A673 (cell line): ENCODE data around the gene NEURL1. TPM values are rescaled to one million over a fixed set of nuclear protein-coding genes. Genes with fewer than 3 reads are reported as not detected.

ENCODE experiments used
- BruUV-seq: library from RNA; stranded (reverse); fragments of 400-500 nt; replicated peaks from 2 replicates; lab custom pipeline; 2021; lab: Mats Ljungman, UMichigan
- CTCF ChIA-PET: fragments of 300-600 bp; sonication (Branson Sonifier 250); formaldehyde crosslinking; loops from one replicate; lab custom pipeline; 2022; ENCODE audit warnings: antibody characterized with exemption; lab: Charles Lee
- POLR2A ChIA-PET: fragments of 300-600 bp; sonication (Branson Sonifier 250); formaldehyde crosslinking; loops from one replicate; lab custom pipeline; 2022; ENCODE audit warnings: antibody characterized with exemption; ENCODE audit not compliant: low non-redundant PET; lab: Charles Lee
- DNase-seq: peaks from one replicate; pipeline ENCODE4 v3.0.0-alpha.2; 2015; ENCODE audit warnings: low spot score
- H3K27ac ChIP-seq: fragments of 200-600 bp; sonication (generic); 2 replicates; pipeline ENCODE4 v1.5.1; 2016; ENCODE audit warnings: mixed run types, low read depth, mild to moderate bottlenecking, mixed read lengths, antibody characterized with exemption, low read length; ENCODE audit not compliant: poor library complexity, severe bottlenecking
- H3K27me3 ChIP-seq: fragments of 200-600 bp; sonication (generic); replicated peaks from 2 replicates; pipeline ENCODE4 v1.6.1; 2017; ENCODE audit warnings: mixed run types, low read depth, mild to moderate bottlenecking, mixed read lengths, antibody characterized with exemption, low read length; ENCODE audit not compliant: insufficient read depth, poor library complexity
- H3K36me3 ChIP-seq: fragments of 200-600 bp; sonication (generic); 2 replicates; pipeline ENCODE4 v1.6.1; 2016; ENCODE audit warnings: mixed run types, mild to moderate bottlenecking, mixed read lengths, antibody characterized with exemption, low read length; ENCODE audit not compliant: insufficient read depth, poor library complexity, severe bottlenecking
- H3K4me1 ChIP-seq: fragments of 200-600 bp; sonication (generic); 2 replicates; pipeline ENCODE4 v1.6.1; 2017; ENCODE audit warnings: mixed run types, mild to moderate bottlenecking, mixed read lengths, antibody characterized with exemption, low read length; ENCODE audit not compliant: insufficient read depth, poor library complexity, severe bottlenecking
- H3K4me3 ChIP-seq: fragments of 200-600 bp; sonication (generic); 2 replicates; pipeline ENCODE4 v1.5.1; 2016; ENCODE audit warnings: low read depth, mixed run types, mild to moderate bottlenecking, mixed read lengths, low read length; ENCODE audit not compliant: poor library complexity, severe bottlenecking
- H3K9me3 ChIP-seq: fragments of 200-600 bp; sonication (generic); 2 replicates; pipeline ENCODE4 v1.6.1; 2016; ENCODE audit warnings: mixed run types, low read depth, mild to moderate bottlenecking, mixed read lengths, antibody characterized with exemption, low read length; ENCODE audit not compliant: poor library complexity, severe bottlenecking
- EZH2 ChIP-seq: fragments of 200-600 bp; sonication (generic); IDR thresholded peaks from 2 replicates; pipeline ENCODE4 v1.6.1; 2017; ENCODE audit warnings: borderline replicate concordance, low read depth, mild to moderate bottlenecking, mixed read lengths, antibody characterized with exemption, low read length; ENCODE audit not compliant: poor library complexity, severe bottlenecking
- intact Hi-C: fragments of 100-400 bp; cut with micrococcal nuclease; formaldehyde crosslinking; loops from one replicate; pipeline ENCODE4 v1.10.0; 2022; ENCODE audit not compliant: unreplicated experiment
- total RNA-seq: library from RNA; stranded (reverse); gene quantifications from 2 replicates; pipeline ENCODE4 v1.2.3, GENCODE V29; 2021
- TF ChIP-seq, protein P1 (sequence below): fragments of 300-800, 200-600 bp; sonication (generic); conservative IDR thresholded peaks from 2 replicates; pipeline ENCODE4 v1.5.1; 2017; ENCODE audit warnings: low read depth, mild to moderate bottlenecking, antibody characterized with exemption, low read length, moderate library complexity, mixed read lengths

NEURL1 gene
- total RNA-seq, 1 experiment from 2014 or later, result 0.52 TPM

DNA sequence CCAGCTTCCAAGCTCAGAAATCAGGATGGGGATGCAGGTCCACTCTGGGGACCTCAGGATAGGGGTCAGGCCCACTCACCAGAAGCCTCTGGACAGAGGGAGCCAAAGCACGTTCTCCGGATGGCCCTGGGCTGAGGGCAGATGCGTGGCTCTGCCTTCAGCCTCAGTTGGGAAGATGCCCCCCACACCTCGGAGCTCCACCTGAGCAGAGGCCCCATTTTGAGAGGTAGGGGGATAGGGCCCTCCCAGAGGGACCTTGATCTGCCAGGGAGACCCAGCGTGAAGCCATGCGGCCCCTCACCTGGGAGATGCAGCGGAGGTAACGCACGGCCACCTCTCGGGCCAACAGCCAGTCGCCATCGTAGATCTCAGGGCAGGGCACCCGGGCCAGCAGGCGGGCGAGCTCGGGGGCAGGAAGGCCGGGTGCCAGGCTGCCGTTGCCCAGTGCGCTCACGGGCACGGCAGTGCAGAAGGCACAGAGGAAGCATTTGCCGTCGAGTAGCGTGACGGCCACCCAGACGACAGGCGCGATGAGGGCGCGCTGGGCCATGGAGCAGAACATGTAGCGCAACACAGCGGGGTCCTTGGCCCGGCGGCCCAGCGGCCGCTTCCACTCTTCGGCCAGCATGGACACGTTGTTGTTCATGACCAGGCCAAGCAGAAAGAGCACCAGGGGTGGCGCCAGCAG lies 35.5 kb upstream of the NEURL1 start:
- Histone ChIP-seq H3K9me3 (no peaks in the 10 kb centered on the region), H3K4me3 (no peak overlapping the region), H3K36me3 (no peaks in the 10 kb centered on the region), H3K27me3 (no peaks in the 10 kb centered on the region), H3K27ac (no peak overlapping the region), H3K4me1 (no peaks in the 10 kb centered on the region)
- no peak for TF ChIP-seq EZH2
- TF ChIP-seq, protein P1, sequence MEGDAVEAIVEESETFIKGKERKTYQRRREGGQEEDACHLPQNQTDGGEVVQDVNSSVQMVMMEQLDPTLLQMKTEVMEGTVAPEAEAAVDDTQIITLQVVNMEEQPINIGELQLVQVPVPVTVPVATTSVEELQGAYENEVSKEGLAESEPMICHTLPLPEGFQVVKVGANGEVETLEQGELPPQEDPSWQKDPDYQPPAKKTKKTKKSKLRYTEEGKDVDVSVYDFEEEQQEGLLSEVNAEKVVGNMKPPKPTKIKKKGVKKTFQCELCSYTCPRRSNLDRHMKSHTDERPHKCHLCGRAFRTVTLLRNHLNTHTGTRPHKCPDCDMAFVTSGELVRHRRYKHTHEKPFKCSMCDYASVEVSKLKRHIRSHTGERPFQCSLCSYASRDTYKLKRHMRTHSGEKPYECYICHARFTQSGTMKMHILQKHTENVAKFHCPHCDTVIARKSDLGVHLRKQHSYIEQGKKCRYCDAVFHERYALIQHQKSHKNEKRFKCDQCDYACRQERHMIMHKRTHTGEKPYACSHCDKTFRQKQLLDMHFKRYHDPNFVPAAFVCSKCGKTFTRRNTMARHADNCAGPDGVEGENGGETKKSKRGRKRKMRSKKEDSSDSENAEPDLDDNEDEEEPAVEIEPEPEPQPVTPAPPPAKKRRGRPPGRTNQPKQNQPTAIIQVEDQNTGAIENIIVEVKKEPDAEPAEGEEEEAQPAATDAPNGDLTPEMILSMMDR, result no peak
- CTCF ChIA-PET, result no interaction called here
- POLR2A ChIA-PET, result no interaction called here
- no TSS peak for BruUV-seq
- no peak for DNase-seq
- intact Hi-C loops, result no loop called here

- no peak for TF ChIP-seq EZH2
- TF ChIP-seq, protein P1, result no peak
- H3K4me3 ChIP-seq, result no peak within 1 kb of the TSS
- intact Hi-C loops, result no loop called here
- H3K27me3 ChIP-seq, result no peaks in the 10 kb centered on the region
- H3K27ac ChIP-seq, result no peak within 1 kb of the TSS
- H3K36me3 ChIP-seq, result no peaks in the 10 kb centered on the region
- ChIA-PET POLR2A (no interaction called here), CTCF (no interaction called here)
- no peaks in the 10 kb centered on the region for H3K4me1 ChIP-seq
- no peak for DNase-seq
- no peaks in the 10 kb centered on the region for H3K9me3 ChIP-seq
- no TSS peak for BruUV-seq
Measured at GRCh38 chr10:103458720-103459119, 34.8 kb upstream of the NEURL1 start, which contains the start of gene CALHM1. Gene CALHM1 (minus strand): TSS chr10:103458900. CDS start chr10:103458751, 149 bp downstream.

- BruUV-seq, result no TSS peak
- TF ChIP-seq, protein P1, result no peak
- TF ChIP-seq EZH2, result no peak
- Histone ChIP-seq H3K36me3 (no peaks in the 10 kb centered on the region), H3K4me3 (no peak overlapping the region), H3K4me1 (no peaks in the 10 kb centered on the region), H3K27ac (no peak overlapping the region), H3K9me3 (no peaks in the 10 kb centered on the region), H3K27me3 (no peaks in the 10 kb centered on the region)
- DNase-seq, result no peak
- intact Hi-C loops, result no loop called here
- CTCF ChIA-PET, result interaction anchor here (0.6 kb wide), 1 partner anchor 11 kb away, joined by 4 read pairs; no protein-coding TSS in a partner anchor
- POLR2A ChIA-PET, result no interaction called here
Measured at GRCh38 chr10:103459615-103460014, 33.9 kb upstream of the NEURL1 start.
